ENCODE measurements around the gene SIPA1L3.

- TF ChIP-seq POLR2A (IDR thresholded peaks at IDR 0.05; ENCODE audit: low read length) (no peak), ELK1 (IDR thresholded peaks at IDR 0.05; ENCODE audit: low read depth, low read length) (no peak), CTCF (IDR thresholded peaks at IDR 0.05) (peak; percentile 100), ZSCAN20 (CRISPR knock-in tag; IDR thresholded peaks at IDR 0.05) (no peak), MAFK (IDR thresholded peaks at IDR 0.05; ENCODE audit: partially characterized antibody) (no peak), EP300 (IDR thresholded peaks at IDR 0.05) (no peak), RFX5 (IDR thresholded peaks at IDR 0.05) (no peak), CHD2 (IDR thresholded peaks at IDR 0.05; ENCODE audit: low read length, partially characterized antibody) (no peak), NR3C1 (IDR thresholded peaks at IDR 0.05) (no peak)
Measured at GRCh38 chr19:37902668-37903067, 4.3 kb upstream of the SIPA1L3 start.
